ENCODE results near the gene NECTIN4.

GRCh38 chr1:161117759-161118581, 28.6 kb upstream of the NECTIN4 start, which contains the start of the genes NIT1 and PFDN2:
- TF ChIP-seq GTF2F1 (IDR thresholded peaks at IDR 0.05; ENCODE audit: borderline replicate concordance, low read depth, low read length) (no peak), CEBPB (IDR thresholded peaks at IDR 0.05; ENCODE audit: low read depth, low read length) (0 out of 2 replicates have a peak, but pooled peaks have one; percentile 16), ZNF274 (IDR thresholded peaks at IDR 0.05; ENCODE audit: borderline replicate concordance, extremely low read depth, low read length) (no peak), SP1 (IDR thresholded peaks at IDR 0.05; ENCODE audit: low read depth, low read length) (no peak), NANOG (IDR thresholded peaks at IDR 0.05; ENCODE audit: insufficient read depth, low read depth, low read length, poor library complexity, severe bottlenecking) (no peak)
- TF ChIP-seq, protein P1, sequence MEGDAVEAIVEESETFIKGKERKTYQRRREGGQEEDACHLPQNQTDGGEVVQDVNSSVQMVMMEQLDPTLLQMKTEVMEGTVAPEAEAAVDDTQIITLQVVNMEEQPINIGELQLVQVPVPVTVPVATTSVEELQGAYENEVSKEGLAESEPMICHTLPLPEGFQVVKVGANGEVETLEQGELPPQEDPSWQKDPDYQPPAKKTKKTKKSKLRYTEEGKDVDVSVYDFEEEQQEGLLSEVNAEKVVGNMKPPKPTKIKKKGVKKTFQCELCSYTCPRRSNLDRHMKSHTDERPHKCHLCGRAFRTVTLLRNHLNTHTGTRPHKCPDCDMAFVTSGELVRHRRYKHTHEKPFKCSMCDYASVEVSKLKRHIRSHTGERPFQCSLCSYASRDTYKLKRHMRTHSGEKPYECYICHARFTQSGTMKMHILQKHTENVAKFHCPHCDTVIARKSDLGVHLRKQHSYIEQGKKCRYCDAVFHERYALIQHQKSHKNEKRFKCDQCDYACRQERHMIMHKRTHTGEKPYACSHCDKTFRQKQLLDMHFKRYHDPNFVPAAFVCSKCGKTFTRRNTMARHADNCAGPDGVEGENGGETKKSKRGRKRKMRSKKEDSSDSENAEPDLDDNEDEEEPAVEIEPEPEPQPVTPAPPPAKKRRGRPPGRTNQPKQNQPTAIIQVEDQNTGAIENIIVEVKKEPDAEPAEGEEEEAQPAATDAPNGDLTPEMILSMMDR (IDR thresholded peaks at IDR 0.05; ENCODE audit: control extremely low read depth in 1 of 3, insufficient read depth in 1 of 3, low read depth in 1 of 3, low read length in 3 of 3): no peak
- TF ChIP-seq, protein P2, sequence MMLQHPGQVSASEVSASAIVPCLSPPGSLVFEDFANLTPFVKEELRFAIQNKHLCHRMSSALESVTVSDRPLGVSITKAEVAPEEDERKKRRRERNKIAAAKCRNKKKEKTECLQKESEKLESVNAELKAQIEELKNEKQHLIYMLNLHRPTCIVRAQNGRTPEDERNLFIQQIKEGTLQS (IDR thresholded peaks at IDR 0.05; ENCODE audit: insufficient read depth, low read depth, low read length): no peak
